GM19455 (cell line): ENCODE results near the gene CTIF.
A peak's percentile ranks its signal among the peaks of the same experiment; 100 is the strongest.

Source experiments
- ATAC-seq: cut with Tn5 transposase; IDR thresholded peaks from one replicate; pipeline ENCODE4 v1.9.1; 2021; ENCODE audit not compliant: unreplicated experiment

Gene CTIF

GRCh38 chr18:48662011-48662661 is 123.3 kb downstream of the CTIF start:
- no peak for ATAC-seq

- ATAC-seq = no peak
Observed at GRCh38 chr18:48663096-48663930, 124.5 kb downstream of the CTIF start.

- no peak for ATAC-seq
Observed at GRCh38 chr18:48663931-48664847, 125.4 kb downstream of the CTIF start.

GRCh38 chr18:48665654-48666053 is 126.8 kb downstream of the CTIF start:
- no peak for ATAC-seq

GRCh38 chr18:48666613-48667012 is 127.8 kb downstream of the CTIF start:
- ATAC-seq = no peak

- no peak for ATAC-seq
Observed at GRCh38 chr18:48667276-48668254, 128.7 kb downstream of the CTIF start.

- no peak for ATAC-seq
Observed at GRCh38 chr18:48668466-48669179, 129.8 kb downstream of the CTIF start.

- ATAC-seq = no peak
Observed at GRCh38 chr18:48669180-48669675, 130.4 kb downstream of the CTIF start.

- ATAC-seq = no peak
Observed at GRCh38 chr18:48669991-48670750, 131.3 kb downstream of the CTIF start.

- ATAC-seq = no peak
Observed at GRCh38 chr18:48670751-48671560, 132.1 kb downstream of the CTIF start.

- ATAC-seq = no peak
Observed at GRCh38 chr18:48671561-48671945, 132.7 kb downstream of the CTIF start.

GRCh38 chr18:48672671-48673340 is 134.0 kb downstream of the CTIF start:
- ATAC-seq = no peak

GRCh38 chr18:48673456-48673852 is 134.6 kb downstream of the CTIF start:
- no peak for ATAC-seq

- ATAC-seq = no peak
Observed at GRCh38 chr18:48673853-48674721, 135.3 kb downstream of the CTIF start.

- ATAC-seq = no peak
Observed at GRCh38 chr18:48674758-48675351, 136.0 kb downstream of the CTIF start.

- peak; percentile 63 for ATAC-seq
Observed at GRCh38 chr18:48675352-48675761, 136.5 kb downstream of the CTIF start.
